D721Med (cell line): Measurements from ENCODE around the gene RHOV.
A peak's percentile ranks its signal among the peaks of the same experiment; 100 is the strongest.
"Not testable (repeated sequence)": the region's sequence is repeated elsewhere in the genome, so short reads cannot be mapped to it uniquely, and the experiment has no call there.

ENCODE experiments used
- DNase-seq: peaks from one replicate; pipeline ENCODE4 v3.0.0; 2011; ENCODE audit warnings: low spot score; ENCODE audit not compliant: insufficient read length
- FAIRE-seq: peaks from 2 replicates; lab custom pipeline; 2011; peaks lifted over from hg19 to GRCh38; lab: Jason Lieb, UNC
- CTCF ChIP-seq: IDR thresholded peaks from 2 replicates; pipeline ENCODE4 v1.5.1; 2012; ENCODE audit warnings: mild to moderate bottlenecking, control low read depth; ENCODE audit not compliant: insufficient read depth; ENCODE audit errors: missing control alignments

Gene RHOV

GRCh38 chr15:40872791-40873693 lies 992 bp downstream of the RHOV start:
- TF ChIP-seq CTCF = no peak
- no peak for FAIRE-seq
- peak; percentile 12 for DNase-seq

GRCh38 chr15:40871749-40872617 lies 2.1 kb downstream of the RHOV start:
- FAIRE-seq (no peak), DNase-seq (peak; percentile 9)
- TF ChIP-seq CTCF = no peak

GRCh38 chr15:40870716-40871115 lies 3.3 kb downstream of the RHOV start:
- TF ChIP-seq CTCF = no peak
- FAIRE-seq (no peak), DNase-seq (no peak)

- TF ChIP-seq CTCF = no peak
- DNase-seq = no peak
- no peak for FAIRE-seq
Measured at GRCh38 chr15:40869686-40870085, 4.3 kb downstream of the RHOV start.

GRCh38 chr15:40867199-40867598 lies 6.8 kb downstream of the RHOV start:
- FAIRE-seq = no peak
- DNase-seq = no peak
- no peak for TF ChIP-seq CTCF

GRCh38 chr15:40863660-40864270 lies 10.3 kb downstream of the RHOV start:
- FAIRE-seq (no peak), DNase-seq (no peak)
- no peak for TF ChIP-seq CTCF

GRCh38 chr15:40861147-40861546 lies 12.9 kb downstream of the RHOV start:
- not testable (repeated sequence) for FAIRE-seq, DNase-seq
